ENCODE measurements around the gene FOXD1.

Gene FOXD1

DNA sequence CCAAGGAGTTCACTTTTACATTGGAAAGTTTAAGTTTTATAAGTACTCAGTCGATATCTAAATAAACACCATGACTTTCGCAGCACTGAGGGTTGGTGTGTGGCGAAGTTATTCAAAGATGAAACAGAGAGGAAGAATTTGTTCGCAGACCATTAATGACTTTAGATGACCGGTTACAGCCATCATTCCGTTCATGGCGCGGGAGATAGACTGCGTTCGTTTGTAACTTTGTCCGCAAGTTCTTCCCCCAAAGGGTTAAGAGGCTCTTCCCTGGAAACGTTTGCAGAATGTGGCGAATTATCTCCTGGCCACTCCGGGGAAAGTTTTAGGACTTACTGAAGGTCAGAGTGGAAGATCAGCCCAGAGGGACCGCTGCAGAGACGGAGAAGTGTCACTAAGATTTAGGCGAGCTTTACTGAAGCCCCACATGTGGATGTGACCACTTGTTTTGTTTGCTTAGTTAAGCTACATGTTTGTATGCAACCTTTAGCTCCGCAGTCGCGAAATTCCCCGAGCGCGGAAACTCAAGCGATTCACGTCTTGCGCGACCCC, 2.2 kb upstream of the FOXD1 start:
- no peaks in the 10 kb centered on the region for H3K36me3 ChIP-seq
- H3K9me3 ChIP-seq (ENCODE audit: severe bottlenecking) = no peaks in the 10 kb centered on the region
- peaks cover 10% of the 10 kb centered on the region for H3K27me3 ChIP-seq (ENCODE audit: insufficient read depth, low read depth, severe bottlenecking)
- H3K27ac ChIP-seq = no peak overlapping the region
- peak overlapping the region; percentile 76 for H3K4me3 ChIP-seq (ENCODE audit: low read depth, low read length)
- TF ChIP-seq, protein P1, sequence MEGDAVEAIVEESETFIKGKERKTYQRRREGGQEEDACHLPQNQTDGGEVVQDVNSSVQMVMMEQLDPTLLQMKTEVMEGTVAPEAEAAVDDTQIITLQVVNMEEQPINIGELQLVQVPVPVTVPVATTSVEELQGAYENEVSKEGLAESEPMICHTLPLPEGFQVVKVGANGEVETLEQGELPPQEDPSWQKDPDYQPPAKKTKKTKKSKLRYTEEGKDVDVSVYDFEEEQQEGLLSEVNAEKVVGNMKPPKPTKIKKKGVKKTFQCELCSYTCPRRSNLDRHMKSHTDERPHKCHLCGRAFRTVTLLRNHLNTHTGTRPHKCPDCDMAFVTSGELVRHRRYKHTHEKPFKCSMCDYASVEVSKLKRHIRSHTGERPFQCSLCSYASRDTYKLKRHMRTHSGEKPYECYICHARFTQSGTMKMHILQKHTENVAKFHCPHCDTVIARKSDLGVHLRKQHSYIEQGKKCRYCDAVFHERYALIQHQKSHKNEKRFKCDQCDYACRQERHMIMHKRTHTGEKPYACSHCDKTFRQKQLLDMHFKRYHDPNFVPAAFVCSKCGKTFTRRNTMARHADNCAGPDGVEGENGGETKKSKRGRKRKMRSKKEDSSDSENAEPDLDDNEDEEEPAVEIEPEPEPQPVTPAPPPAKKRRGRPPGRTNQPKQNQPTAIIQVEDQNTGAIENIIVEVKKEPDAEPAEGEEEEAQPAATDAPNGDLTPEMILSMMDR (IDR thresholded peaks at IDR 0.05; ENCODE audit: low read depth, low read length) = no peak
- DNase-seq = no peak

DNA sequence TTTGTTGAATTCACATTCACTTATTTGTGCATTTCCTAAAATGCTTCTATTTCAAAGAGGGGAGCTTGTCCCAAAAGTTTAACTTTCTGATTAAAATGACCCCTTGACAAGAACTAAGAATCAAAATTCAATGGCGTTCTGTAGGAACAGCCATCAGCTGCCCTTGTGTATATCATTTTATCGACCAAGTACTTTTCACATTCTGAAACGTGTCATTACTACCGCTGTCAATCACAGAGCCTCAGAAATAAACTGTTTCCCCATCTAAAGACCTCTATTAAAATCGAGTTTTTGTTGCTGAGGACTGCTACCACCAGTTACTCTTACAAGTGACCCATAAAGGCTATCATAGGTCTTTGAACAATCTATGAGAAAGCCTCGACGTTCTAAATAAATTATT, 1.6 kb upstream of the FOXD1 start:
- no peak for DNase-seq
- Histone ChIP-seq H3K27me3 (ENCODE audit: insufficient read depth, low read depth, severe bottlenecking) (peaks cover 10% of the 10 kb centered on the region), H3K4me3 (ENCODE audit: low read depth, low read length) (no peak overlapping the region), H3K27ac (no peak overlapping the region), H3K9me3 (ENCODE audit: severe bottlenecking) (no peaks in the 10 kb centered on the region), H3K36me3 (no peaks in the 10 kb centered on the region)
- TF ChIP-seq, protein P1 (IDR thresholded peaks at IDR 0.05; ENCODE audit: low read depth, low read length) = no peak

DNA sequence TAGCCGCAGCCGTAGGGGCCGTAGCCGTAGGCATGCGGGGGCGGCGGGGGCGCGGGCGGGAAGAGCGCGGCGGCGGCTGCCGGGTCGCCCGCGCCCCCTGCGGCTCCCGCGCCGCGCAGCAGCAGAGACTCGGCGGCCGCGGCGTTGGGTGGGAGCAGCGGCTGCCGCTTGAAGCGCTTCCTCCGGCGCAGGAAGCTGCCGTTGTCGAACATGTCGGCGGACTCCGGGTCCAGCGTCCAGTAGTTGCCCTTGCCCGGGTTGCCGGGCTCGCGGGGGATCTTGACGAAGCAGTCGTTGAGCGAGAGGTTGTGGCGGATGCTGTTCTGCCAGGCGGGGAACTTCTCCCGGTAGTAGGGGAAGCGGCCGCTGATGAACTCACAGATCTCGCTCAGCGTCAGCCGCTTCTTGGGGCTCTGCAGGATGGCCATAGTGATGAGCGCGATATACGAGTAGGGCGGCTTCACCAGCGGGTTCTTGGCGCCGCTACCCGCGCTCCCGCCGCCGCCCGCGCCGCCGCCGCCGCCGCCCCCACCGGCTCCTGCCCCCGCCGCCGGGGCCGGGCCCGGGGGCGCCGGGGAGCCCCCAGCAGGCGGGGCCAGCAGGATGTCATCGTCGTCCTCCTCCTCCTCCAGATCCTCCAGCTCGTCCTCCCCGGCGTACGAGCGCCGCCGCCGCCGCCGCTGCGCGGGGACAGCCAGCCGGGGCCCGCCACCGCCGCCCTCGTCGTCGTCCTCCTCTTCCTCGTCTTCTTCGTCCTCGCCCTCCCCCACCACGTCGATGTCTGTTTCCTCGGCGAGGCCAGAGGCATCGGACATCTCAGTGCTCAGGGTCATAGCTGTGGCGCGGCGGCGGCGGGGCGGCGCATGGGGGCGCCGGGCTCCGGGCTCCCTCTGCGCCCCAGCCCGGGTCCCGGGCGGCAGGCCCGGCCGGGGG, 781 bp downstream of the FOXD1 start:
- TF ChIP-seq, protein P1 (IDR thresholded peaks at IDR 0.05; ENCODE audit: low read depth, low read length) = no peak
- Histone ChIP-seq H3K9me3 (ENCODE audit: severe bottlenecking) (no peaks in the 10 kb centered on the region), H3K4me3 (ENCODE audit: low read depth, low read length) (peak overlapping the region; percentile 66), H3K27me3 (ENCODE audit: insufficient read depth, low read depth, severe bottlenecking) (peaks cover 10% of the 10 kb centered on the region), H3K36me3 (peaks cover 8% of the 10 kb centered on the region), H3K27ac (peak overlapping the region; percentile 78)
- peak; percentile 51 for DNase-seq

DNA sequence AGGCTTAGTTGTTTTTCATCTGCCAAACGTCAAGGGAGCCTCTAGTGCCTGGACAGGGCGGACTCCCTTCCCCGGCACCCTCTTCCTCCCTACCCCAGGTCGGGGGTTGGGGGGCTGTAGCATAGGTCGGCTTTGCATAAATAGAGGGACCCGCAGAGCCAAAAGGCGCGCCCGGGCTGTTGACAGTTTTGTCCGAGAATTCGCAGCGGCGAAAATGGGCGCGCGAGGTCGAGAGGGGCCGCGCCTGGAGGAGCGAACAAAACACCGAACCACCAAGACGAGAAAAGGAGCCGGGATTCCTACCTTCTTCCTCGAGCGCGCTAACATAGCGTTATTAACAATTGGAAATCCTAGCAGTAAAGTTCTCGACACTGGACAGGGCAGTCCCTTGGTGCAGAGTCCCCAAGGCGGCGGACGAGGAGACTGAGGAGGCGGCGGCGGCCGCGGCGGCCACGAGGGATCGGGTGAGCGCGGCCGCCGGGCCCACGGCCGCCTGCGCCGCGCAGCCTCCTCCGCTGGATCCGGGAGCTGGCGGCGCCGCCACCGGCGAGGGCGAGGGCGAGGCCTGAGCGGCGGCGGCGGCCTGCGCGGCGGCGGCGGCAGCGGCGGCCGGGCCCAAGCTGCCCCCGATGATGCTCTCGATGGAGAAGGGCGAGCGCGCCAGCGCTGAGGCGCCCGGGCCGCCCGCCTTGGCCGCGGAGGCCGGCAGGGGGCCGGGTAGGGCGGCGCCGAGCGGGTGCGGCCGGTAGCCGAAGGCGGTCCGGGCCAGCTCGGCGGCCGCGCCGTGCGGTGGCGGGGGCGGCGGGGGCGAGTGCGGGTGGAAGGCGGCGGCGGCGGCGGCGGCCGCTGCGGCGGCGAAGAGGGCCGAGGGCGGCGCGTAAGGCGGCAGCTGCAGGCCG, 1.7 kb downstream of the FOXD1 start:
- TF ChIP-seq, protein P1 (IDR thresholded peaks at IDR 0.05; ENCODE audit: low read depth, low read length) = no peak
- Histone ChIP-seq H3K27ac (peak overlapping the region; percentile 61), H3K36me3 (peaks cover 8% of the 10 kb centered on the region), H3K4me3 (ENCODE audit: low read depth, low read length) (peak overlapping the region; percentile 88), H3K9me3 (ENCODE audit: severe bottlenecking) (no peaks in the 10 kb centered on the region), H3K27me3 (ENCODE audit: insufficient read depth, low read depth, severe bottlenecking) (peaks cover 10% of the 10 kb centered on the region)
- peak; percentile 19 for DNase-seq

DNA sequence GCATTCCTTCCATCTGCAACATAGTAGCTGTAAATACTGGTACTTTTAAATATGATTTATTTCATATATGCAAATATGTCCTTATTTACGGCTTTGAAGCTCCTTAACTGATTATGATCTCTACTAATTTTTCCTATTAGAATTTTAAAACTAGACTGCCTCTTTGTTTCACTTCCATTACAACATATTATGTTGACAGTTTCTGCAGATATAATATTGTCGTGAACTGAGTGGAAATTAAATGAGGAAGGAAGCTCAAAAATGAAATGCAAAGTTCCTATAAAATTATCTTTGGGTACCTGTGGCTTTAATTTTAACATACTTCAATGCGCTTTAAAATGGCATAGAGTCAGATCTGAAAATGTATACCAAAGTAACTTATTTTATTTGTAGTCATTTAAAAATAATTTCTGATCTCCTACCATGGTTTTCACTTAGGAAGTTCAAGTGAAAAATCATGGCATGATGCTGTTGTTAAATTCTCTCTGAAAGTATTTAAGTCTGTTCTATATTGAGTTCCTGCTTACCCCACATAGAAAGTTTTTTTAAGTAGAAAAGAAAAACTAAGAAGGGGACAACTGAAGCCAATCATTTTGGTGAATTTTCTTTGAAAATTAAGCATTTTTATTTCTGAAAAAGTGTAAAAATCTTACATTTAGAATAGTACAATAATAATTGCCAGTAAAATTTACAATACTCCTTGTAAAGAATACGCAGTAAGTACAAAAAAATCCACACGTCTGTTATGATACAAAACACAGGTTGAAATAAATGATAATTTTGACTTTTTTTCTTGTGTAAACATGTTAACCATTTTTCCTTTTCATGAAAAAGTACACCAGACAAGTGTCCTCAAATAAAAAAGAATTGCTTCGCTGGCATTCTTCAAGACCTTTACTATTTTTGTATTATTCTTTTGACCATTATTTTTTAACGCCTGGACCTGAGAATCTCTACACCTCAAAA, 2.6 kb downstream of the FOXD1 start:
- H3K4me3 ChIP-seq (ENCODE audit: low read depth, low read length) = peak overlapping the region; percentile 88
- H3K27ac ChIP-seq = peak overlapping the region; percentile 61
- H3K27me3 ChIP-seq (ENCODE audit: insufficient read depth, low read depth, severe bottlenecking) = peaks cover 10% of the 10 kb centered on the region

More for the DNA sequence above, 2.6 kb downstream of the FOXD1 start:
- peaks cover 8% of the 10 kb centered on the region for H3K36me3 ChIP-seq
- no peak for DNase-seq
- TF ChIP-seq, protein P1 (IDR thresholded peaks at IDR 0.05; ENCODE audit: low read depth, low read length) = no peak
- H3K9me3 ChIP-seq (ENCODE audit: severe bottlenecking) = no peaks in the 10 kb centered on the region
